OCI-LY7 (cell line): ENCODE data around the gene SERGEF. TPM values are rescaled to one million over a fixed set of nuclear protein-coding genes. Genes with fewer than 3 reads are reported as not detected.

ENCODE experiments used
- BruUV-seq: library from RNA; stranded (reverse); fragments of 400-500 nt; replicated peaks from 2 replicates; lab custom pipeline; 2021; lab: Mats Ljungman, UMichigan
- CTCF ChIA-PET: fragments of 300-600 bp; sonication (Branson Sonifier 250); formaldehyde crosslinking; loops from one replicate; lab custom pipeline; 2022; ENCODE audit warnings: antibody characterized with exemption; ENCODE audit not compliant: unreplicated experiment; lab: Charles Lee
- POLR2A ChIA-PET: fragments of 300-600 bp; sonication (Branson Sonifier 250); formaldehyde crosslinking; loops from one replicate; lab custom pipeline; 2022; ENCODE audit warnings: antibody characterized with exemption; lab: Charles Lee
- DNase-seq: peaks from one replicate; pipeline ENCODE4 v3.0.0-alpha.2; 2015; ENCODE audit warnings: low spot score
- H2AFZ ChIP-seq: fragments of 200-600 bp; sonication (generic), shearing (Covaris generic); 2 replicates; pipeline ENCODE4 v1.6.1; 2014; ENCODE audit warnings: mild to moderate bottlenecking, antibody characterized with exemption, low read length, moderate library complexity
- H3K27ac ChIP-seq: fragments of 200-600 bp; sonication (generic); 2 replicates; pipeline ENCODE4 v1.5.1; 2014; ENCODE audit warnings: mixed run types, low read depth, mild to moderate bottlenecking, moderate library complexity, low read length, inconsistent platforms; ENCODE audit not compliant: poor library complexity, severe bottlenecking
- H3K36me3 ChIP-seq: fragments of 200-600 bp; sonication (generic); 2 replicates; pipeline ENCODE4 v1.6.1; 2014; ENCODE audit warnings: mild to moderate bottlenecking, antibody characterized with exemption, low read length, moderate library complexity, mixed read lengths; ENCODE audit not compliant: insufficient read depth
- H3K4me1 ChIP-seq: fragments of 200-600 bp; sonication (generic); 2 replicates; pipeline ENCODE4 v1.5.1; 2014; ENCODE audit warnings: mild to moderate bottlenecking, low read length; ENCODE audit not compliant: insufficient read depth, poor library complexity, severe bottlenecking
- H3K4me2 ChIP-seq: fragments of 200-600 bp; sonication (generic); 2 replicates; pipeline ENCODE4 v1.6.1; 2014; ENCODE audit warnings: mild to moderate bottlenecking, low read length
- H3K4me3 ChIP-seq: fragments of 200-600 bp; sonication (generic); 2 replicates; pipeline ENCODE4 v1.5.1; 2014; ENCODE audit warnings: mild to moderate bottlenecking, low read depth, low read length; ENCODE audit not compliant: poor library complexity, severe bottlenecking
- H3K79me2 ChIP-seq: fragments of 200-600 bp; sonication (generic); 2 replicates; pipeline ENCODE4 v1.6.1; 2016; ENCODE audit warnings: low read depth, mild to moderate bottlenecking, low read length, moderate library complexity, mixed read lengths; ENCODE audit not compliant: insufficient read depth
- H3K9me2 ChIP-seq: fragments of 200-600 bp; sonication (generic); 2 replicates; pipeline ENCODE4 v1.6.1; 2016; ENCODE audit warnings: mild to moderate bottlenecking, low read length, mixed read lengths; ENCODE audit not compliant: insufficient read depth
- H3K9me3 ChIP-seq: fragments of 200-600 bp; sonication (generic); 2 replicates; pipeline ENCODE4 v1.6.1; 2014; ENCODE audit warnings: mild to moderate bottlenecking, mixed run types, low read length, mixed read lengths
- H4K20me1 ChIP-seq: fragments of 200-600 bp; sonication (generic); 2 replicates; pipeline ENCODE4 v1.6.1; 2014; ENCODE audit warnings: mild to moderate bottlenecking, antibody characterized with exemption, low read length, moderate library complexity, mixed read lengths; ENCODE audit not compliant: insufficient read depth
- CTCF ChIP-seq: fragments of 200-600 bp; sonication (generic); conservative IDR thresholded peaks from 2 replicates; pipeline ENCODE4 v1.5.1; 2014; ENCODE audit warnings: mild to moderate bottlenecking, antibody characterized with exemption, low read length, moderate library complexity, mixed read lengths
- EZH2phosphoT487 ChIP-seq: fragments of 200-600 bp; sonication (generic); IDR thresholded peaks from 2 replicates; pipeline ENCODE4 v1.6.1; 2018; ENCODE audit warnings: low read depth, borderline replicate concordance, mild to moderate bottlenecking, mixed run types, antibody characterized with exemption, low read length, moderate library complexity, mixed read lengths
- intact Hi-C: fragments of 100-400 bp; cut with micrococcal nuclease; formaldehyde crosslinking; loops from one replicate; pipeline ENCODE4 v1.10.0; 2022; ENCODE audit not compliant: unreplicated experiment
- total RNA-seq, 2 experiments: library from RNA; depleted of rRNA in 1 of 2; stranded (reverse); fragments of >200 nt in 1 of 2; shearing (Covaris generic) in 1 of 2; gene quantifications; 2 replicates each; pipeline ENCODE4 v1.2.3, GENCODE V29; 2014 to 2022

Gene SERGEF
- total RNA-seq, 2 experiments from 2014 or later = 35.4 to 42.2 TPM

- H4K20me1 ChIP-seq = no peaks in the 10 kb centered on the region
Observed at GRCh38 chr11:17952487-17952886, 60.4 kb downstream of the SERGEF start.

GRCh38 chr11:17951685-17952388 is 61.0 kb downstream of the SERGEF start:
- no peak overlapping the region for H3K4me3 ChIP-seq
- no peak for DNase-seq
- intact Hi-C loops = no loop called here
- no peak overlapping the region for H3K4me2 ChIP-seq
- no peak overlapping the region for H3K27ac ChIP-seq
- no peaks in the 10 kb centered on the region for H3K79me2 ChIP-seq
- POLR2A ChIA-PET = no interaction called here
- BruUV-seq = no TSS peak
- H2AFZ ChIP-seq = no peak overlapping the region
- H3K4me1 ChIP-seq = no peaks in the 10 kb centered on the region
- no peak for TF ChIP-seq EZH2phosphoT487
- TF ChIP-seq CTCF = no peak
- no peaks in the 10 kb centered on the region for H3K9me2 ChIP-seq
- H4K20me1 ChIP-seq = no peaks in the 10 kb centered on the region
- CTCF ChIA-PET = no interaction called here
- peaks cover 28% of the 10 kb centered on the region for H3K36me3 ChIP-seq
- H3K9me3 ChIP-seq = no peaks in the 10 kb centered on the region

More at GRCh38 chr11:17952487-17952886, 60.4 kb downstream of the SERGEF start:
- Histone ChIP-seq H3K4me1 (no peaks in the 10 kb centered on the region), H3K36me3 (peaks cover 34% of the 10 kb centered on the region), H3K27ac (no peak overlapping the region), H3K4me3 (no peak overlapping the region), H3K9me2 (no peaks in the 10 kb centered on the region), H3K79me2 (no peaks in the 10 kb centered on the region), H3K9me3 (no peaks in the 10 kb centered on the region), H3K4me2 (no peak overlapping the region), H2AFZ (no peak overlapping the region)
- intact Hi-C loops = no loop called here
- ChIA-PET POLR2A (no interaction called here), CTCF (no interaction called here)
- BruUV-seq = no TSS peak
- TF ChIP-seq CTCF = no peak
- no peak for TF ChIP-seq EZH2phosphoT487
- DNase-seq = no peak

DNA sequence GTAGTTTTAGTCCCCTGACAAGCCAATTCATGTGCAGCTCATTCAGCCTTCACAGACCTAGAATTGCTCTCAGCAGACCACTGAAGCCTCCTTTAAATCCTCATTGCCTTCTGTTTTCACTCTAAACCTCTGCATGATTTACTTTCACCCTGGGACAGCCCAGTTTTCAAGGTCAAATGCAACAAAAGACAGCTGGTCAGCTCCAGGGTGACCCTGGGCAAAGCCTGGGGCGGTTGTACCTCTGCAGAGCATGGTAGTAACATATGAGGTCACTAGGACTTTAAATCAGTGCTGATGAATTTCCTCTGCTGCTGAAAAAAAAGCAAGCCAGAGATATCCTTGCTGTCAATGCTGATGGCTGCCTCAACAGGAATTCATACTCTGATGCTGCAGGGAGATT is 62.2 kb downstream of the SERGEF start:
- TF ChIP-seq CTCF (no peak), EZH2phosphoT487 (no peak)
- no TSS peak for BruUV-seq
- CTCF ChIA-PET = no interaction called here
- H3K4me2 ChIP-seq = no peak overlapping the region
- intact Hi-C loops = no loop called here
- H3K9me2 ChIP-seq = no peaks in the 10 kb centered on the region
- H3K36me3 ChIP-seq = peaks cover 17% of the 10 kb centered on the region
- H3K4me3 ChIP-seq = no peak overlapping the region
- no peaks in the 10 kb centered on the region for H4K20me1 ChIP-seq
- H2AFZ ChIP-seq = no peak overlapping the region
- no peak overlapping the region for H3K27ac ChIP-seq
- no peaks in the 10 kb centered on the region for H3K4me1 ChIP-seq
- no peaks in the 10 kb centered on the region for H3K79me2 ChIP-seq
- no peak for DNase-seq
- POLR2A ChIA-PET = interaction anchor here (0.6 kb wide), 1 partner anchor 78 kb away, joined by 3 read pairs; no protein-coding TSS in a partner anchor
- no peaks in the 10 kb centered on the region for H3K9me3 ChIP-seq
